Inflammatory macrophage treated with lipopolysaccharide for 1 hour (primary cell): ENCODE results near the gene THAP10.
"Not testable (repeated sequence)": the region's sequence is repeated elsewhere in the genome, so short reads cannot be mapped to it uniquely, and the experiment has no call there.

Experiments used
- DNase-seq, 2 donors: peaks; one replicate each; pipeline ENCODE4 v3.0.0-alpha.2; 2020 to 2022

The THAP10 gene

GRCh38 chr15:70892002-70892911, at the start of gene THAP10, which contains the start of gene LRRC49:
Gene THAP10, minus strand, starts transcription at chr15:70892433. Its CDS starts 161 bp downstream, at chr15:70892272.
Gene LRRC49, plus strand, starts transcription at chr15:70892826. Its CDS starts 69 bp downstream, at chr15:70892895.
- peak; percentile 67 to 70 for DNase-seq

GRCh38 chr15:70936326-70936725, 44.1 kb upstream of the THAP10 start:
- DNase-seq, result no peak

- DNase-seq, result no peak
Measured at GRCh38 chr15:70935631-70936030, 43.4 kb upstream of the THAP10 start.

- DNase-seq, result no peak
Measured at GRCh38 chr15:70933411-70933810, 41.2 kb upstream of the THAP10 start.

- peak; percentile 21 to 31 for DNase-seq
Measured at GRCh38 chr15:70932397-70932796, 40.2 kb upstream of the THAP10 start.

GRCh38 chr15:70931821-70932220, 39.6 kb upstream of the THAP10 start:
- peak; percentile 66 to 70 for DNase-seq

- not testable (repeated sequence) for DNase-seq
Measured at GRCh38 chr15:70926914-70927313, 34.7 kb upstream of the THAP10 start.

GRCh38 chr15:70923311-70924080, 31.3 kb upstream of the THAP10 start:
- DNase-seq, result no peak

GRCh38 chr15:70922119-70922518, 29.9 kb upstream of the THAP10 start:
- no peak for DNase-seq

- DNase-seq, result peak; percentile 40 to 47
Measured at GRCh38 chr15:70920981-70921696, 28.9 kb upstream of the THAP10 start.

- DNase-seq, result no peak
Measured at GRCh38 chr15:70917955-70918354, 25.7 kb upstream of the THAP10 start.

GRCh38 chr15:70916531-70916930, 24.3 kb upstream of the THAP10 start:
- no peak for DNase-seq

- DNase-seq, result no peak
Measured at GRCh38 chr15:70912187-70912586, 20.0 kb upstream of the THAP10 start.

- no peak for DNase-seq
Measured at GRCh38 chr15:70910958-70911357, 18.7 kb upstream of the THAP10 start.

GRCh38 chr15:70907784-70908471, 15.7 kb upstream of the THAP10 start:
- DNase-seq, result no peak

- DNase-seq, result no peak
Measured at GRCh38 chr15:70906842-70907241, 14.6 kb upstream of the THAP10 start.

- DNase-seq, result no peak
Measured at GRCh38 chr15:70902107-70902506, 9.9 kb upstream of the THAP10 start.

GRCh38 chr15:70892912-70893560, 803 bp upstream of the THAP10 start:
- peak in 1 of 2 donors; percentile 38 for DNase-seq

GRCh38 chr15:70882361-70882760, 9.9 kb downstream of the THAP10 start:
- peak; percentile 6 for DNase-seq

- no peak for DNase-seq
Measured at GRCh38 chr15:70880781-70881180, 11.5 kb downstream of the THAP10 start.

- no peak for DNase-seq
Measured at GRCh38 chr15:70879401-70879800, 12.8 kb downstream of the THAP10 start.

GRCh38 chr15:70876683-70877082, 15.6 kb downstream of the THAP10 start:
- no peak for DNase-seq
